DND-41 (cell line): Measurements from ENCODE around the gene PPP6R2.

ENCODE experiments used
- CTCF ChIP-seq: IDR thresholded peaks from 2 replicates; pipeline ENCODE4 v1.5.1; 2012; ENCODE audit warnings: borderline replicate concordance, low read length, moderate library complexity, mild to moderate bottlenecking; ENCODE audit not compliant: poor library complexity, severe bottlenecking; ENCODE audit errors: extremely low read depth
- EZH2 ChIP-seq: IDR thresholded peaks from 3 replicates; pipeline ENCODE4 v1.6.1; 2012; ENCODE audit warnings: borderline replicate concordance, low read depth, mild to moderate bottlenecking, moderate library complexity, low read length, inconsistent platforms; ENCODE audit not compliant: severe bottlenecking

- TF ChIP-seq EZH2 = no peak
- TF ChIP-seq CTCF = no peak
Observed at GRCh38 chr22:50454556-50455075, 111.5 kb downstream of the PPP6R2 start.
